ENCODE measurements around the gene MAZ.
A peak's percentile ranks its signal among the peaks of the same experiment; 100 is the strongest.

MAZ gene

DNA sequence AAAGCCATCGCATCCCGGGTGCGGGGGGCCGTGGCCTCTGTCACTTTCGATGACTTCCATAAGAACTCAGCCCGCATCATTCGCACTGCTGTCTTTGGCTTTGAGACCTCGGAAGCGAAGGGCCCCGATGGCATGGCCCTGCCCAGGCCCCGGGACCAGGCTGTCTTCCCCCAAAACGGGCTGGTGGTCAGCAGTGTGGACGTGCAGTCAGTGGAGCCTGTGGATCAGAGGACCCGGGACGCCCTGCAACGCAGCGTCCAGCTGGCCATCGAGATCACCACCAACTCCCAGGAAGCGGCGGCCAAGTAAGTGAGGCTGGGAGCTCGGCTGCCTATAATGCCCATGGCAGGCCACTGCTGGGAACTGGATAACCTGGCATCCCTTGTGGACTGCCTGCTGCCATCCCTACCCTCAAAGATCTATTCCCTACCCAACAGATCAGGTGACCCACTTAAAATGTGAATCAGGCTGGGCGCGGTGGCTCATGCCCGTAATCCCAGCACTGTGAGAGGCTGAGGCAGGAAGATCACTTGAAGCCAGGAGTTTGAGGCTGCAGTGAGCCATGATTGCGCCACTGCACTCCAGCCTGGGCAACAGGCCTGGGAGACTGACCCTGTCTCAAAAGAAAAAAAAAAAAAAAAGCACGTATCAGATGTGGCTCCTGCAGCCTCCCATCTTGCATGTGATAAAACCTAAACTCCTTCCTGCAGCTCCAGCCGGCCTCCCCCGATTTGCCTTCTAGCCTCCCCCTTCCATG is 38.4 kb downstream of the MAZ start:
- TF ChIP-seq, protein P1, sequence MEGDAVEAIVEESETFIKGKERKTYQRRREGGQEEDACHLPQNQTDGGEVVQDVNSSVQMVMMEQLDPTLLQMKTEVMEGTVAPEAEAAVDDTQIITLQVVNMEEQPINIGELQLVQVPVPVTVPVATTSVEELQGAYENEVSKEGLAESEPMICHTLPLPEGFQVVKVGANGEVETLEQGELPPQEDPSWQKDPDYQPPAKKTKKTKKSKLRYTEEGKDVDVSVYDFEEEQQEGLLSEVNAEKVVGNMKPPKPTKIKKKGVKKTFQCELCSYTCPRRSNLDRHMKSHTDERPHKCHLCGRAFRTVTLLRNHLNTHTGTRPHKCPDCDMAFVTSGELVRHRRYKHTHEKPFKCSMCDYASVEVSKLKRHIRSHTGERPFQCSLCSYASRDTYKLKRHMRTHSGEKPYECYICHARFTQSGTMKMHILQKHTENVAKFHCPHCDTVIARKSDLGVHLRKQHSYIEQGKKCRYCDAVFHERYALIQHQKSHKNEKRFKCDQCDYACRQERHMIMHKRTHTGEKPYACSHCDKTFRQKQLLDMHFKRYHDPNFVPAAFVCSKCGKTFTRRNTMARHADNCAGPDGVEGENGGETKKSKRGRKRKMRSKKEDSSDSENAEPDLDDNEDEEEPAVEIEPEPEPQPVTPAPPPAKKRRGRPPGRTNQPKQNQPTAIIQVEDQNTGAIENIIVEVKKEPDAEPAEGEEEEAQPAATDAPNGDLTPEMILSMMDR (IDR thresholded peaks at IDR 0.05) = no peak

- TF ChIP-seq, protein P1 (IDR thresholded peaks at IDR 0.05) = no peak
These were observed 39.3 kb downstream of the MAZ start for GRCh38 chr16:29845656-29846055.

DNA sequence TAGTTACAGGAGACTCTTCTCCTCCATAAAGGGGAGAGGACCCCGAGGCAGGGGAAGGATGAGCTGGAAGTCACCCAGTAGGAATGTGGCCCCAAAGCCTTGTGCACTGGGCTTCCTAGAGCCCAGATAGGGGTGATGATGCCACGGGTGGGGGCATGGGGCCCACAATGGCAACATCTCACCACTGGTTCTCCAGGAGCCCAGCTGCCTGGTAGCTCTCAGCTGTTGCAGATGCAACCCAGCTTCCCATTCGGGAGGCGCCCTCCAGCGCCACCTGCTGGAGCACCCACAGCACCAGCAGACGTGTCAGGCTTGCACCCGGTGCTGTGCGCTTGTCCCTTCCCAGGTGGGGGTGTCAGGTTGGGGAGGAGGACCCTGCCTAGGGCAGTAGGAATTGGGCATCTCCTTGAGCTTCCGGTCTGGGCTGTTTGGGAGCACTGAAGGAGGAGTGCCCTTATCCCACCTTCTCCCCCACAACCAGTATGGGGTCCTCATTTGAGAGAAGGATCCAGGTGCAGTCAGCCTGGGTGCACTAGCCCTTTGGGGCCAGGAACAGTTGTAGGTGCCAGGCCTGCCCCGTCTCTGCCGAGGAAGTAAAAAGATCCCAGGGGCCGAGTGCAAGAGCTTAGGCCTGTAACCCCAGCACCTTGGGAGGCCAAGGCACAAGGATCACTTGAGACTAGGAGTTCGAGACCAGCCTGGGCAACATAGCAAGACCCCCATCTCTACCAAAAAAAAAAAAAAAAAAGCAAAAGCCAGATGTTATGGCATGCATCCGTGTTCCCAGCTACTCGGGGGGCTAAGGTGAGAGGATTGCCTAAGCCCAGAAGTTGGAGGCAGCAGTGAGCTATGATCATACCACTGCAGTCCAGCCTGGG is 42.3 kb downstream of the MAZ start:
- TF ChIP-seq, protein P1 (IDR thresholded peaks at IDR 0.05) = peak; percentile 68

DNA sequence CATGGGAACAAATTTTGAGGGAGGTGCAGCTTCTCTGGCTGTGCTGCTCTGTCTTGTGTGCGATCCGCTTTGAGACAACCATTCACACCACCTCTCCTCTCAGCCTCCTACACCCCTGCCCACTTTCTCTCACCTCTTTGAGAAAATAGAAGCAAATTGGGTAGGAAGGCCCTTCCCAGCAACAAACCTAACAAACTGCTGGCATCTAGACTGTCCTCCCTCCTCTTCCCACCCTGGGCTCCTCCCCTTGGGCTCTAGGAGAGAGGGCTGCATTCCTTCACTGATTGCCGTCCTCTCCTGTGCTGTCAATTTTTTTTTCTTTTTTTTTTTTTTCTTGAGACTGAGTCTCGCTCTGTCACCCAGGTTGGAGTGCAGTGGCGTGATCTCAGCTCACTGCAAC is 43.2 kb downstream of the MAZ start:
- TF ChIP-seq, protein P1 (IDR thresholded peaks at IDR 0.05) = no peak

GRCh38 chr16:29850998-29851397 is 44.7 kb downstream of the MAZ start:
- TF ChIP-seq, protein P1 (IDR thresholded peaks at IDR 0.05) = no peak

GRCh38 chr16:29852654-29853053 is 46.3 kb downstream of the MAZ start:
- TF ChIP-seq, protein P1 (IDR thresholded peaks at IDR 0.05) = no peak

- TF ChIP-seq, protein P1 (IDR thresholded peaks at IDR 0.05) = no peak
These were observed 48.3 kb downstream of the MAZ start for GRCh38 chr16:29854520-29855100.

Measured in LNCAP (cell line).